ENCODE results near the gene ZNF732. TPM values are rescaled to one million over a fixed set of nuclear protein-coding genes. Genes with fewer than 3 reads are reported as not detected.
A peak's percentile ranks its signal among the peaks of the same experiment; 100 is the strongest.
"Not testable (repeated sequence)": the region's sequence is repeated elsewhere in the genome, so short reads cannot be mapped to it uniquely, and the experiment has no call there.

ZNF732 gene
- total RNA-seq, 4 donors from 2014 or later: not detected

GRCh38 chr4:271492-272103 lies 33.7 kb downstream of the ZNF732 start:
- Histone ChIP-seq H3K27ac (no peak overlapping the region), H3K36me3 (peaks cover 0 to 4% of the 10 kb centered on the region in 2 donors), H3K4me3 (peak overlapping the region in 1 of 4 donors; percentile 31), H3K27me3 (no peaks in the 10 kb centered on the region), H3K9me3 (peaks cover 4 to 58% (median 17%) of the 10 kb centered on the region in 3 donors), H3K4me1 (no peaks in the 10 kb centered on the region)
- intact Hi-C loops (cut with DNase I; ENCODE audit: low total_unique reads): no loop called here
- in situ Hi-C loops (cut with MboI; ENCODE audit: low sequenced_read_pairs in 4 of 4): no loop called here
- ATAC-seq (no peak), DNase-seq (no peak)
- no peak for TF ChIP-seq POLR2A (IDR thresholded peaks at IDR 0.05)
- TF ChIP-seq, protein P1, sequence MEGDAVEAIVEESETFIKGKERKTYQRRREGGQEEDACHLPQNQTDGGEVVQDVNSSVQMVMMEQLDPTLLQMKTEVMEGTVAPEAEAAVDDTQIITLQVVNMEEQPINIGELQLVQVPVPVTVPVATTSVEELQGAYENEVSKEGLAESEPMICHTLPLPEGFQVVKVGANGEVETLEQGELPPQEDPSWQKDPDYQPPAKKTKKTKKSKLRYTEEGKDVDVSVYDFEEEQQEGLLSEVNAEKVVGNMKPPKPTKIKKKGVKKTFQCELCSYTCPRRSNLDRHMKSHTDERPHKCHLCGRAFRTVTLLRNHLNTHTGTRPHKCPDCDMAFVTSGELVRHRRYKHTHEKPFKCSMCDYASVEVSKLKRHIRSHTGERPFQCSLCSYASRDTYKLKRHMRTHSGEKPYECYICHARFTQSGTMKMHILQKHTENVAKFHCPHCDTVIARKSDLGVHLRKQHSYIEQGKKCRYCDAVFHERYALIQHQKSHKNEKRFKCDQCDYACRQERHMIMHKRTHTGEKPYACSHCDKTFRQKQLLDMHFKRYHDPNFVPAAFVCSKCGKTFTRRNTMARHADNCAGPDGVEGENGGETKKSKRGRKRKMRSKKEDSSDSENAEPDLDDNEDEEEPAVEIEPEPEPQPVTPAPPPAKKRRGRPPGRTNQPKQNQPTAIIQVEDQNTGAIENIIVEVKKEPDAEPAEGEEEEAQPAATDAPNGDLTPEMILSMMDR (IDR thresholded peaks at IDR 0.05 in 4 of 5, conservative IDR thresholded peaks at IDR 0.05 in 1 of 5): no peak

GRCh38 chr4:259240-259639 lies 46.0 kb downstream of the ZNF732 start:
- DNase-seq; intact Hi-C loops (cut with DNase I; ENCODE audit: low total_unique reads); H3K4me3 ChIP-seq; H3K27me3 ChIP-seq; H3K27ac ChIP-seq; H3K4me1 ChIP-seq; ATAC-seq; H3K36me3 ChIP-seq; in situ Hi-C loops (cut with MboI; ENCODE audit: low sequenced_read_pairs in 4 of 4): not testable (repeated sequence)
- H3K9me3 ChIP-seq: peaks cover 0 to 26% (median 9%) of the 10 kb centered on the region in 3 donors
- TF ChIP-seq, protein P1 (IDR thresholded peaks at IDR 0.05 in 4 of 5, conservative IDR thresholded peaks at IDR 0.05 in 1 of 5): peak in 1 of 5 experiments; percentile 13

DNA sequence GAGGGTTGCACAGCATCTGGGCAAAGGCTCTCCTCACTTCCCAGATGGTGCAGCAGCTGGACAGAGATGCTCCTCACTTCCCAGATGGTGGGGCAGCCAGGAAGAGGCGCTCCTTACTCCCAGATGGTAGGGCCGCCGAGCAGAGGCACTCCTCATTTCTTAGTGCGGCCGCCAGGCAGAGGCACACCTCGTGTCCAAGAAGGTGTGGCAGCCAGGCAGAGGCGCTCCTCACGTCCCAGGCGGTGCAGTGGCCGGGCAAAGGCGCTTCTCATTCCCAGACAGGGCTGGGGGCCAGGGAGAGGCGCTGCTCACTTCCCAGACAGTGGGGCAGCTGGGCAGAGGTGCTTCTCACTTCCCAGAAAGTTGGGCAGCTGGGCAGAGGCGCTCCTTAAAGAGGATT lies 48.8 kb downstream of the ZNF732 start:
- Histone ChIP-seq H3K4me1 (no peaks in the 10 kb centered on the region), H3K36me3 (no peaks in the 10 kb centered on the region), H3K9me3 (peaks cover 0 to 28% (median 11%) of the 10 kb centered on the region in 3 donors), H3K27me3 (no peaks in the 10 kb centered on the region), H3K4me3 (no peak overlapping the region), H3K27ac (no peak overlapping the region)
- intact Hi-C loops (cut with DNase I; ENCODE audit: low total_unique reads): no loop called here
- DNase-seq: no peak
- no peak for ATAC-seq
- in situ Hi-C loops (cut with MboI; ENCODE audit: low sequenced_read_pairs in 4 of 4): no loop called here
- TF ChIP-seq POLR2A (IDR thresholded peaks at IDR 0.05): no peak
- TF ChIP-seq, protein P1 (IDR thresholded peaks at IDR 0.05 in 4 of 5, conservative IDR thresholded peaks at IDR 0.05 in 1 of 5): no peak

GRCh38 chr4:253936-254756 lies 51.1 kb downstream of the ZNF732 start:
- Histone ChIP-seq H3K27ac (no peak overlapping the region), H3K9me3 (peaks cover 0 to 31% (median 11%) of the 10 kb centered on the region in 3 donors), H3K27me3 (no peaks in the 10 kb centered on the region), H3K4me3 (no peak overlapping the region), H3K36me3 (no peaks in the 10 kb centered on the region), H3K4me1 (no peaks in the 10 kb centered on the region)
- DNase-seq (no peak), ATAC-seq (no peak)
- intact Hi-C loops (cut with DNase I; ENCODE audit: low total_unique reads): no loop called here
- in situ Hi-C loops (cut with MboI; ENCODE audit: low sequenced_read_pairs in 4 of 4): no loop called here
- TF ChIP-seq POLR2A (IDR thresholded peaks at IDR 0.05): no peak
- TF ChIP-seq, protein P1 (IDR thresholded peaks at IDR 0.05 in 4 of 5, conservative IDR thresholded peaks at IDR 0.05 in 1 of 5): no peak
